ENCODE data around the gene GCHFR.

Gene GCHFR

DNA sequence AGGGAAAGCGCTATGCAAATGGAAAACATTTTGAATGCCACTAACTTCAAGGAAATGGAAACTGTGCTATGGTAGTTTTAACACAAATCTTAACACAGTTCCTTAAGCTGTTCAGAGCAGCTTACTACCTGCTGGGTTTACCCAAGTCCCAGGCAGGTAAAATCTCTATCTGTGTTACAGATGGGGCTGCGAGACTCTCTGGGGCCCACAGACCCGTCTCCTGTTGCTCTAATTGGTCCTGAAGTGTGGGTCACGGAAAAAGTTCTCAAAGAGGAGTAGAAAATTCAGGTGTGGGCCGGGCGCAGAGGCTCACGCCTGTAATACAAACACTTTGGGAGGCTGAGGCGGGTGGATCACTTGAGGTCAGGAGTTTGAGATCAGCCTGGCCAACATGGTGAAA is 26.1 kb downstream of the GCHFR start:
- ATAC-seq (ENCODE audit: low read depth) = no peak
- H3K27me3 ChIP-seq (ENCODE audit: insufficient read depth, poor library complexity, severe bottlenecking) = no peaks in the 10 kb centered on the region
- no peaks in the 10 kb centered on the region for H3K9me3 ChIP-seq (ENCODE audit: severe bottlenecking)
- no peak for DNase-seq (ENCODE audit: low spot score)
- H3K36me3 ChIP-seq (ENCODE audit: low read depth) = peaks cover 27% of the 10 kb centered on the region
- peaks cover 75% of the 10 kb centered on the region for H3K4me1 ChIP-seq (ENCODE audit: insufficient read depth, poor library complexity, severe bottlenecking)
- H3K27ac ChIP-seq (ENCODE audit: poor library complexity, severe bottlenecking) = peak overlapping the region; percentile 96
- no peak overlapping the region for H3K4me3 ChIP-seq (ENCODE audit: severe bottlenecking)
- TF ChIP-seq, protein P1, sequence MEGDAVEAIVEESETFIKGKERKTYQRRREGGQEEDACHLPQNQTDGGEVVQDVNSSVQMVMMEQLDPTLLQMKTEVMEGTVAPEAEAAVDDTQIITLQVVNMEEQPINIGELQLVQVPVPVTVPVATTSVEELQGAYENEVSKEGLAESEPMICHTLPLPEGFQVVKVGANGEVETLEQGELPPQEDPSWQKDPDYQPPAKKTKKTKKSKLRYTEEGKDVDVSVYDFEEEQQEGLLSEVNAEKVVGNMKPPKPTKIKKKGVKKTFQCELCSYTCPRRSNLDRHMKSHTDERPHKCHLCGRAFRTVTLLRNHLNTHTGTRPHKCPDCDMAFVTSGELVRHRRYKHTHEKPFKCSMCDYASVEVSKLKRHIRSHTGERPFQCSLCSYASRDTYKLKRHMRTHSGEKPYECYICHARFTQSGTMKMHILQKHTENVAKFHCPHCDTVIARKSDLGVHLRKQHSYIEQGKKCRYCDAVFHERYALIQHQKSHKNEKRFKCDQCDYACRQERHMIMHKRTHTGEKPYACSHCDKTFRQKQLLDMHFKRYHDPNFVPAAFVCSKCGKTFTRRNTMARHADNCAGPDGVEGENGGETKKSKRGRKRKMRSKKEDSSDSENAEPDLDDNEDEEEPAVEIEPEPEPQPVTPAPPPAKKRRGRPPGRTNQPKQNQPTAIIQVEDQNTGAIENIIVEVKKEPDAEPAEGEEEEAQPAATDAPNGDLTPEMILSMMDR (IDR thresholded peaks at IDR 0.05; ENCODE audit: poor library complexity, severe bottlenecking) = no peak

- H3K27me3 ChIP-seq (ENCODE audit: insufficient read depth, poor library complexity, severe bottlenecking) = no peaks in the 10 kb centered on the region
- ATAC-seq (ENCODE audit: low read depth) = no peak
- peaks cover 67% of the 10 kb centered on the region for H3K4me1 ChIP-seq (ENCODE audit: insufficient read depth, poor library complexity, severe bottlenecking)
- DNase-seq (ENCODE audit: low spot score) = no peak
- H3K9me3 ChIP-seq (ENCODE audit: severe bottlenecking) = no peaks in the 10 kb centered on the region
- no peak overlapping the region for H3K4me3 ChIP-seq (ENCODE audit: severe bottlenecking)
- TF ChIP-seq, protein P1 (IDR thresholded peaks at IDR 0.05; ENCODE audit: poor library complexity, severe bottlenecking) = no peak
- peak overlapping the region; percentile 96 for H3K27ac ChIP-seq (ENCODE audit: poor library complexity, severe bottlenecking)
- peaks cover 24% of the 10 kb centered on the region for H3K36me3 ChIP-seq (ENCODE audit: low read depth)
Measured at GRCh38 chr15:40790718-40791117, 26.9 kb downstream of the GCHFR start.

DNA sequence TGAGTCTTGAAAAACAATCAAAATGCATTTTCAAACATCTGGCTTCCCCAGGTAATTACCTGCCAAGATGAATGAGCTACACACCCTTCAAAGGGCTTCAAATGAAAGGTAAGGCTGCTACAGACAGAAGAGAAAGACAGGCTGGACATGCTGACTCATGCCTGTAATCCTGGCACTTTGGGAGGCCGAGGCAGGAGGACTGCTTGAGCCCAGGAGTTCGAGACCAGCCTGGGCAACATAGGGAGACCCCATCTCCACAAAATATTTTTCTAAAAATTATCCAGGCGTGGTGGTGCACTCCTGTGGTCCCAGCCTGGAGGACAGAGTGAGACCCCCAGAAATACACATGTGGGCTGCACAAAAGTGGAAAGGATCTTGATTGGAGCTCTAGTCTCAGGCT is 28.5 kb downstream of the GCHFR start:
- TF ChIP-seq, protein P1 (IDR thresholded peaks at IDR 0.05; ENCODE audit: poor library complexity, severe bottlenecking) = no peak
- Histone ChIP-seq H3K4me1 (ENCODE audit: insufficient read depth, poor library complexity, severe bottlenecking) (peaks cover 63% of the 10 kb centered on the region), H3K36me3 (ENCODE audit: low read depth) (peaks cover 24% of the 10 kb centered on the region), H3K27me3 (ENCODE audit: insufficient read depth, poor library complexity, severe bottlenecking) (no peaks in the 10 kb centered on the region), H3K9me3 (ENCODE audit: severe bottlenecking) (no peaks in the 10 kb centered on the region), H3K4me3 (ENCODE audit: severe bottlenecking) (no peak overlapping the region), H3K27ac (ENCODE audit: poor library complexity, severe bottlenecking) (peak overlapping the region; percentile 96)
- ATAC-seq (ENCODE audit: low read depth) (no peak), DNase-seq (ENCODE audit: low spot score) (no peak)

GRCh38 chr15:40793216-40793989 is 29.5 kb downstream of the GCHFR start:
- peak; percentile 91 for DNase-seq (ENCODE audit: low spot score)

More at GRCh38 chr15:40793216-40793989, 29.5 kb downstream of the GCHFR start:
- H3K4me3 ChIP-seq (ENCODE audit: severe bottlenecking) = no peak overlapping the region
- peak overlapping the region; percentile 96 for H3K27ac ChIP-seq (ENCODE audit: poor library complexity, severe bottlenecking)
- H3K4me1 ChIP-seq (ENCODE audit: insufficient read depth, poor library complexity, severe bottlenecking) = peaks cover 61% of the 10 kb centered on the region
- H3K27me3 ChIP-seq (ENCODE audit: insufficient read depth, poor library complexity, severe bottlenecking) = no peaks in the 10 kb centered on the region
- no peaks in the 10 kb centered on the region for H3K9me3 ChIP-seq (ENCODE audit: severe bottlenecking)
- ATAC-seq (ENCODE audit: low read depth) = peak; percentile 89
- H3K36me3 ChIP-seq (ENCODE audit: low read depth) = peaks cover 31% of the 10 kb centered on the region
- TF ChIP-seq, protein P1 (IDR thresholded peaks at IDR 0.05; ENCODE audit: poor library complexity, severe bottlenecking) = no peak

Measured in RWPE2 (cell line).